Measurements from ENCODE around the gene SLC39A11. TPM values are rescaled to one million over a fixed set of nuclear protein-coding genes. Genes with fewer than 3 reads are reported as not detected.

SLC39A11 gene
- total RNA-seq, 4 donors from 2014 or later, result 55.1 to 123 (median 97.0) TPM

- whole genome bisulfite sequencing, 2 donors, result 89 to 94% methylated on average over 4 of the region's 4 CpGs
These were observed 30.6 kb upstream of the SLC39A11 start for GRCh38 chr17:73122953-73123605.

GRCh38 chr17:73121506-73121905 is 29.0 kb upstream of the SLC39A11 start:
- no peak for DNase-seq
- WGBS, 2 donors, result 95 to 96% methylated on average over 5 of the region's 5 CpGs
- Histone ChIP-seq H3K36me3 (no peaks in the 10 kb centered on the region), H3K4me1 (no peaks in the 10 kb centered on the region), H3K9me3 (no peaks in the 10 kb centered on the region), H3K27ac (no peak overlapping the region), H3K4me3 (replicated peaks in 1 of 3) (no peak overlapping the region), H3K27me3 (no peaks in the 10 kb centered on the region)
- TF ChIP-seq CTCF (IDR thresholded peaks at IDR 0.05) (no peak), POLR2A (IDR thresholded peaks at IDR 0.05) (no peak)
- intact Hi-C loops (cut with DNase I), result no loop called here

More at GRCh38 chr17:73122953-73123605, 30.6 kb upstream of the SLC39A11 start:
- H3K4me3 ChIP-seq (replicated peaks in 1 of 3), result no peak overlapping the region
- H3K36me3 ChIP-seq, result no peaks in the 10 kb centered on the region
- H3K27ac ChIP-seq, result no peak overlapping the region
- intact Hi-C loops (cut with DNase I), result no loop called here
- H3K27me3 ChIP-seq, result no peaks in the 10 kb centered on the region
- H3K9me3 ChIP-seq, result no peaks in the 10 kb centered on the region
- H3K4me1 ChIP-seq, result no peaks in the 10 kb centered on the region
- no peak for TF ChIP-seq CTCF (IDR thresholded peaks at IDR 0.05)
- TF ChIP-seq POLR2A (IDR thresholded peaks at IDR 0.05), result no peak
- DNase-seq, result no peak

- Histone ChIP-seq H3K4me1 (no peaks in the 10 kb centered on the region), H3K36me3 (no peaks in the 10 kb centered on the region), H3K9me3 (no peaks in the 10 kb centered on the region), H3K27me3 (no peaks in the 10 kb centered on the region), H3K4me3 (replicated peaks in 1 of 3) (no peak overlapping the region), H3K27ac (no peak overlapping the region)
- intact Hi-C loops (cut with DNase I), result no loop called here
- DNase-seq, result no peak
- no peak for TF ChIP-seq POLR2A (IDR thresholded peaks at IDR 0.05)
- TF ChIP-seq CTCF (IDR thresholded peaks at IDR 0.05), result no peak
- 92 to 96% methylated on average over 10 of the region's 10 CpGs for WGBS, 2 donors
These were observed 27.1 kb upstream of the SLC39A11 start for GRCh38 chr17:73119631-73120030.

- intact Hi-C loops (cut with DNase I), result no loop called here
- 23 to 30% methylated on average over 5 of the region's 5 CpGs for WGBS, 2 donors
These were observed 26.5 kb upstream of the SLC39A11 start for GRCh38 chr17:73118951-73119391.

More at GRCh38 chr17:73118951-73119391, 26.5 kb upstream of the SLC39A11 start:
- no peak overlapping the region for H3K4me3 ChIP-seq (replicated peaks in 1 of 3)
- no peaks in the 10 kb centered on the region for H3K9me3 ChIP-seq
- H3K4me1 ChIP-seq, result no peaks in the 10 kb centered on the region
- H3K27ac ChIP-seq, result no peak overlapping the region
- DNase-seq, result peak in 1 of 2 donors; percentile 11
- no peaks in the 10 kb centered on the region for H3K27me3 ChIP-seq
- TF ChIP-seq CTCF (IDR thresholded peaks at IDR 0.05) (no peak), POLR2A (IDR thresholded peaks at IDR 0.05) (no peak)
- no peaks in the 10 kb centered on the region for H3K36me3 ChIP-seq

Data from thyroid gland (tissue), 4 donors.